ENCODE results near the gene SLC4A2. TPM values are rescaled to one million over a fixed set of nuclear protein-coding genes. Genes with fewer than 3 reads are reported as not detected.

The SLC4A2 gene
- total RNA-seq, 1 experiment from 2014 or later, result 105 TPM

Other genes with a start within 250 kb of the SLC4A2 start
- not detected in 2 replicates for gene AOC1, start 207.1 kb upstream of the SLC4A2 start, total RNA-seq (2014; rRNA removed; shearing (Covaris generic))
- gene KCNH2, start 81.3 kb upstream of the SLC4A2 start, total RNA-seq (2014; rRNA removed; shearing (Covaris generic)), result 9.3 and 9.5 TPM in 2 replicates
- gene NOS3, start 68.6 kb upstream of the SLC4A2 start, total RNA-seq (2014; rRNA removed; shearing (Covaris generic)), result 15.5 and 16.5 TPM in 2 replicates
- 1.7 TPM in 2 replicates for gene ATG9B, start 35.1 kb upstream of the SLC4A2 start, total RNA-seq (2014; rRNA removed; shearing (Covaris generic))
- gene ABCB8, start 31.1 kb upstream of the SLC4A2 start, total RNA-seq (2014; rRNA removed; shearing (Covaris generic)), result 26.7 and 29.7 TPM in 2 replicates
- 1.4 and 1.6 TPM in 2 replicates for gene ASIC3, start 11.1 kb upstream of the SLC4A2 start, total RNA-seq (2014; rRNA removed; shearing (Covaris generic))
- 24.3 and 36.9 TPM in 2 replicates for gene CDK5, start 1.7 kb upstream of the SLC4A2 start, total RNA-seq (2014; rRNA removed; shearing (Covaris generic))
- 58.4 and 86.3 TPM in 2 replicates for gene FASTK, start 21.2 kb downstream of the SLC4A2 start, total RNA-seq (2014; rRNA removed; shearing (Covaris generic))
- gene TMUB1, start 23.9 kb downstream of the SLC4A2 start, total RNA-seq (2014; rRNA removed; shearing (Covaris generic)), result 67.4 and 73.4 TPM in 2 replicates
- 63.3 and 76.0 TPM in 2 replicates for gene AGAP3, start 26.9 kb downstream of the SLC4A2 start, total RNA-seq (2014; rRNA removed; shearing (Covaris generic))
- 0.62 TPM in 1 of 2 replicates, not detected in the other for gene GBX1, start 108.1 kb downstream of the SLC4A2 start, total RNA-seq (2014; rRNA removed; shearing (Covaris generic))
- not detected in 2 replicates for gene ASB10, start 127.7 kb downstream of the SLC4A2 start, total RNA-seq (2014; rRNA removed; shearing (Covaris generic))
- gene H2BK1, start 150.9 kb downstream of the SLC4A2 start, total RNA-seq (2014; rRNA removed; shearing (Covaris generic)), result 0.74 TPM in 1 of 2 replicates, not detected in the other
- gene ABCF2, start 167.6 kb downstream of the SLC4A2 start, total RNA-seq (2014; rRNA removed; shearing (Covaris generic)), result 47.3 and 48.5 TPM in 2 replicates
- 24.7 and 25.0 TPM in 2 replicates for gene CHPF2, start 172.9 kb downstream of the SLC4A2 start, total RNA-seq (2014; rRNA removed; shearing (Covaris generic))
- gene SMARCD3, start 189.1 kb downstream of the SLC4A2 start, total RNA-seq (2014; rRNA removed; shearing (Covaris generic)), result 7.2 and 23.6 TPM in 2 replicates